K562 (cell line): Measurements from ENCODE around the gene RUVBL2. TPM values are rescaled to one million over a fixed set of nuclear protein-coding genes. Genes with fewer than 3 reads are reported as not detected.

Experiments
- ATF7 ChIP-seq: fragments of 450-650 bp; IDR thresholded peaks from 2 replicates; pipeline ENCODE4 v1.7.1; 2014; ENCODE audit warnings: mild to moderate bottlenecking, moderate library complexity
- CCAR2 ChIP-seq: fragments of 200-400 bp; formaldehyde crosslinking; IDR thresholded peaks from 2 replicates; pipeline ENCODE4 v1.6.1; 2017; ENCODE audit warnings: mild to moderate bottlenecking, low read depth, low read length
- FIP1L1 ChIP-seq: fragments of 200-400 bp; formaldehyde crosslinking; IDR thresholded peaks from 2 replicates; pipeline ENCODE4 v1.6.1; 2018; ENCODE audit warnings: mild to moderate bottlenecking, low read depth, low read length; ENCODE audit not compliant: poor library complexity, severe bottlenecking
- PTRF ChIP-seq: fragments of 450-650 bp; IDR thresholded peaks from 2 replicates; pipeline ENCODE4 v1.6.1; 2016; ENCODE audit warnings: mild to moderate bottlenecking, missing genetic modification characterization, missing compliant biosample characterization
- ZEB2 ChIP-seq: fragments of 450-650 bp; IDR thresholded peaks from 2 replicates; pipeline ENCODE4 v1.6.1; 2016
- ZNF445 ChIP-seq: fragments of 250-450 bp; sonication (Bioruptor Pico); IDR thresholded peaks from 2 replicates; pipeline ENCODE4 v1.4.0; 2020; ENCODE audit warnings: low read depth, mild to moderate bottlenecking, moderate library complexity
- ZNF830 ChIP-seq: fragments of 250-450 bp; sonication (Bioruptor Pico); IDR thresholded peaks from 2 replicates; pipeline ENCODE4 v1.5.0; 2021; ENCODE audit warnings: mild to moderate bottlenecking
- polyA plus RNA-seq, 8 experiments: library from polyadenylated mRNA; depleted of rRNA in 4 of 8; stranded (reverse) in 5 of 8; unstranded in 3 of 8; fragments of >200 nt; fragmentation: Nextera tagmentation in 2 of 8; fragmentation: Illumina TruSeq in 1 of 8; extraction: Ambion mirVana in 2 of 8; extraction: Trizol in 1 of 8; gene quantifications; 2 replicates each; pipeline versions ENCODE4 v1.2.1 to v1.2.3, GENCODE V29; 2011 to 2014; ENCODE audit warnings: inconsistent platforms in 1 of 8, missing spikeins in 1 of 8
- total RNA-seq, 7 experiments: library from RNA; depleted of rRNA in 6 of 7; stranded (reverse); fragments of >200 nt in 6 of 7; fragmentation: Illumina TruSeq in 2 of 7; extraction: Trizol in 2 of 7; gene quantifications; 2 replicates each; pipeline versions ENCODE4 v1.2.1 to v1.2.3, GENCODE V29; 2011 to 2021; ENCODE audit warnings: low replicate concordance in 1 of 7
- TF ChIP-seq, protein P1 (sequence below): fragments of 450-650 bp; formaldehyde crosslinking; IDR thresholded peaks from 2 replicates; pipeline ENCODE4 v1.4.0; 2022; ENCODE audit warnings: missing genetic modification characterization
- TF ChIP-seq, protein P2 (sequence below): fragments of 200-600 bp; sonication (generic); IDR thresholded peaks from one replicate; pipeline ENCODE4 v1.6.1; 2012; ENCODE audit warnings: mild to moderate bottlenecking, low read depth, low read length, inconsistent platforms
- TF ChIP-seq, protein P3 (sequence below): IDR thresholded peaks from 2 replicates; pipeline ENCODE4 v1.6.1; 2014; ENCODE audit warnings: antibody characterized with exemption
- TF ChIP-seq, protein P4 (sequence below): sonication (generic); formaldehyde crosslinking; IDR thresholded peaks from 2 replicates; pipeline ENCODE4 v1.8.0; 2022; ENCODE audit warnings: missing genetic modification reagents, mild to moderate bottlenecking, borderline replicate concordance

RUVBL2 gene
- total and polyA plus RNA-seq, 9 of the 15 experiments (the other 6 are each of a cell fraction or from before 2014, with no cell fraction given): 71.4 to 453 (median 237) TPM

DNA sequence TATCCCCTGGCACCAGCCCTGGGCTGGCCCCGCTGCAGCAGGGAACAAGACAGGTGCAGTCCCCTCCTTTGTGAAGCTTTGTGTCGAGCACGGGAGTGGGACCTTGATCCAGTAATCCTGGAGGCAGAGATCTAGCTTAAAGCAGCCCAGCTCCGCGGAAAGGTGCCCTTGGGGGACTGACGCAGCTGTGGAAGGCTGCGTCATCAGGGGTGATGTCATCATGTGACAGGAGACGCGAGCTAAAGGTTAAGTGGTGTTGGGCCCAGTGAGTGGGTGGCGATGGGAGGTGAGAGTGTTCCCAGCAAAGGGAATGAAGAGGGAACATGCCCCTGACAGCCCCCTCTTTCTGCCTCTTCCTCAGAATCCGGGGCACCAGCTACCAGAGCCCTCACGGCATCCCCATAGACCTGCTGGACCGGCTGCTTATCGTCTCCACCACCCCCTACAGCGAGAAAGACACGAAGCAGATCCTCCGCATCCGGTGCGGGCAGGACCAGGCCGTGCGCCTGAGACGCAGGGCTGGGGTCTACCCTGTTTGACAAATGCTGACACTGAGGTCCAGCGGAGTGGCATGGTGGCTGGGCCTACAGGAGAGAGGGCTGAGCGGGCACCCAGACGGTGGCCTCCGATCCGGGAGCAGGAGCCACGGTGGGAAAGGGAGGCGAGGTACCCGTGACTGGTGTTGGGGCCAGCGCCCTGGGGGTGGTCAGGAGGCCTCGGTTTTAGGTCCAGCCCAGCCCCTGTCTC, 20.6 kb downstream of the RUVBL2 start (continued):
- TF ChIP-seq PTRF (no peak), ZNF830 (CRISPR knock-in tag) (no peak), ZEB2 (no peak), FIP1L1 (no peak), CCAR2 (no peak), ATF7 (peak; percentile 89), ZNF445 (CRISPR knock-in tag) (no peak)
- TF ChIP-seq, protein P1, sequence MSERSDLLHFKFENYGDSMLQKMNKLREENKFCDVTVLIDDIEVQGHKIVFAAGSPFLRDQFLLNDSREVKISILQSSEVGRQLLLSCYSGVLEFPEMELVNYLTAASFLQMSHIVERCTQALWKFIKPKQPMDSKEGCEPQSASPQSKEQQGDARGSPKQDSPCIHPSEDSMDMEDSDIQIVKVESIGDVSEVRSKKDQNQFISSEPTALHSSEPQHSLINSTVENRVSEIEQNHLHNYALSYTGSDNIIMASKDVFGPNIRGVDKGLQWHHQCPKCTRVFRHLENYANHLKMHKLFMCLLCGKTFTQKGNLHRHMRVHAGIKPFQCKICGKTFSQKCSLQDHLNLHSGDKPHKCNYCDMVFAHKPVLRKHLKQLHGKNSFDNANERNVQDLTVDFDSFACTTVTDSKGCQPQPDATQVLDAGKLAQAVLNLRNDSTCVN (CRISPR knock-in tag): no peak
- TF ChIP-seq, protein P2, sequence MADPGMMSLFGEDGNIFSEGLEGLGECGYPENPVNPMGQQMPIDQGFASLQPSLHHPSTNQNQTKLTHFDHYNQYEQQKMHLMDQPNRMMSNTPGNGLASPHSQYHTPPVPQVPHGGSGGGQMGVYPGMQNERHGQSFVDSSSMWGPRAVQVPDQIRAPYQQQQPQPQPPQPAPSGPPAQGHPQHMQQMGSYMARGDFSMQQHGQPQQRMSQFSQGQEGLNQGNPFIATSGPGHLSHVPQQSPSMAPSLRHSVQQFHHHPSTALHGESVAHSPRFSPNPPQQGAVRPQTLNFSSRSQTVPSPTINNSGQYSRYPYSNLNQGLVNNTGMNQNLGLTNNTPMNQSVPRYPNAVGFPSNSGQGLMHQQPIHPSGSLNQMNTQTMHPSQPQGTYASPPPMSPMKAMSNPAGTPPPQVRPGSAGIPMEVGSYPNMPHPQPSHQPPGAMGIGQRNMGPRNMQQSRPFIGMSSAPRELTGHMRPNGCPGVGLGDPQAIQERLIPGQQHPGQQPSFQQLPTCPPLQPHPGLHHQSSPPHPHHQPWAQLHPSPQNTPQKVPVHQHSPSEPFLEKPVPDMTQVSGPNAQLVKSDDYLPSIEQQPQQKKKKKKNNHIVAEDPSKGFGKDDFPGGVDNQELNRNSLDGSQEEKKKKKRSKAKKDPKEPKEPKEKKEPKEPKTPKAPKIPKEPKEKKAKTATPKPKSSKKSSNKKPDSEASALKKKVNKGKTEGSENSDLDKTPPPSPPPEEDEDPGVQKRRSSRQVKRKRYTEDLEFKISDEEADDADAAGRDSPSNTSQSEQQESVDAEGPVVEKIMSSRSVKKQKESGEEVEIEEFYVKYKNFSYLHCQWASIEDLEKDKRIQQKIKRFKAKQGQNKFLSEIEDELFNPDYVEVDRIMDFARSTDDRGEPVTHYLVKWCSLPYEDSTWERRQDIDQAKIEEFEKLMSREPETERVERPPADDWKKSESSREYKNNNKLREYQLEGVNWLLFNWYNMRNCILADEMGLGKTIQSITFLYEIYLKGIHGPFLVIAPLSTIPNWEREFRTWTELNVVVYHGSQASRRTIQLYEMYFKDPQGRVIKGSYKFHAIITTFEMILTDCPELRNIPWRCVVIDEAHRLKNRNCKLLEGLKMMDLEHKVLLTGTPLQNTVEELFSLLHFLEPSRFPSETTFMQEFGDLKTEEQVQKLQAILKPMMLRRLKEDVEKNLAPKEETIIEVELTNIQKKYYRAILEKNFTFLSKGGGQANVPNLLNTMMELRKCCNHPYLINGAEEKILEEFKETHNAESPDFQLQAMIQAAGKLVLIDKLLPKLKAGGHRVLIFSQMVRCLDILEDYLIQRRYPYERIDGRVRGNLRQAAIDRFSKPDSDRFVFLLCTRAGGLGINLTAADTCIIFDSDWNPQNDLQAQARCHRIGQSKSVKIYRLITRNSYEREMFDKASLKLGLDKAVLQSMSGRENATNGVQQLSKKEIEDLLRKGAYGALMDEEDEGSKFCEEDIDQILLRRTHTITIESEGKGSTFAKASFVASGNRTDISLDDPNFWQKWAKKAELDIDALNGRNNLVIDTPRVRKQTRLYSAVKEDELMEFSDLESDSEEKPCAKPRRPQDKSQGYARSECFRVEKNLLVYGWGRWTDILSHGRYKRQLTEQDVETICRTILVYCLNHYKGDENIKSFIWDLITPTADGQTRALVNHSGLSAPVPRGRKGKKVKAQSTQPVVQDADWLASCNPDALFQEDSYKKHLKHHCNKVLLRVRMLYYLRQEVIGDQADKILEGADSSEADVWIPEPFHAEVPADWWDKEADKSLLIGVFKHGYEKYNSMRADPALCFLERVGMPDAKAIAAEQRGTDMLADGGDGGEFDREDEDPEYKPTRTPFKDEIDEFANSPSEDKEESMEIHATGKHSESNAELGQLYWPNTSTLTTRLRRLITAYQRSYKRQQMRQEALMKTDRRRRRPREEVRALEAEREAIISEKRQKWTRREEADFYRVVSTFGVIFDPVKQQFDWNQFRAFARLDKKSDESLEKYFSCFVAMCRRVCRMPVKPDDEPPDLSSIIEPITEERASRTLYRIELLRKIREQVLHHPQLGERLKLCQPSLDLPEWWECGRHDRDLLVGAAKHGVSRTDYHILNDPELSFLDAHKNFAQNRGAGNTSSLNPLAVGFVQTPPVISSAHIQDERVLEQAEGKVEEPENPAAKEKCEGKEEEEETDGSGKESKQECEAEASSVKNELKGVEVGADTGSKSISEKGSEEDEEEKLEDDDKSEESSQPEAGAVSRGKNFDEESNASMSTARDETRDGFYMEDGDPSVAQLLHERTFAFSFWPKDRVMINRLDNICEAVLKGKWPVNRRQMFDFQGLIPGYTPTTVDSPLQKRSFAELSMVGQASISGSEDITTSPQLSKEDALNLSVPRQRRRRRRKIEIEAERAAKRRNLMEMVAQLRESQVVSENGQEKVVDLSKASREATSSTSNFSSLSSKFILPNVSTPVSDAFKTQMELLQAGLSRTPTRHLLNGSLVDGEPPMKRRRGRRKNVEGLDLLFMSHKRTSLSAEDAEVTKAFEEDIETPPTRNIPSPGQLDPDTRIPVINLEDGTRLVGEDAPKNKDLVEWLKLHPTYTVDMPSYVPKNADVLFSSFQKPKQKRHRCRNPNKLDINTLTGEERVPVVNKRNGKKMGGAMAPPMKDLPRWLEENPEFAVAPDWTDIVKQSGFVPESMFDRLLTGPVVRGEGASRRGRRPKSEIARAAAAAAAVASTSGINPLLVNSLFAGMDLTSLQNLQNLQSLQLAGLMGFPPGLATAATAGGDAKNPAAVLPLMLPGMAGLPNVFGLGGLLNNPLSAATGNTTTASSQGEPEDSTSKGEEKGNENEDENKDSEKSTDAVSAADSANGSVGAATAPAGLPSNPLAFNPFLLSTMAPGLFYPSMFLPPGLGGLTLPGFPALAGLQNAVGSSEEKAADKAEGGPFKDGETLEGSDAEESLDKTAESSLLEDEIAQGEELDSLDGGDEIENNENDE: no peak
- TF ChIP-seq, protein P3, sequence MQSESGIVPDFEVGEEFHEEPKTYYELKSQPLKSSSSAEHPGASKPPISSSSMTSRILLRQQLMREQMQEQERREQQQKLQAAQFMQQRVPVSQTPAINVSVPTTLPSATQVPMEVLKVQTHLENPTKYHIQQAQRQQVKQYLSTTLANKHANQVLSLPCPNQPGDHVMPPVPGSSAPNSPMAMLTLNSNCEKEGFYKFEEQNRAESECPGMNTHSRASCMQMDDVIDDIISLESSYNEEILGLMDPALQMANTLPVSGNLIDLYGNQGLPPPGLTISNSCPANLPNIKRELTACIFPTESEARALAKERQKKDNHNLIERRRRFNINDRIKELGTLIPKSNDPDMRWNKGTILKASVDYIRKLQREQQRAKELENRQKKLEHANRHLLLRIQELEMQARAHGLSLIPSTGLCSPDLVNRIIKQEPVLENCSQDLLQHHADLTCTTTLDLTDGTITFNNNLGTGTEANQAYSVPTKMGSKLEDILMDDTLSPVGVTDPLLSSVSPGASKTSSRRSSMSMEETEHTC: no peak
- TF ChIP-seq, protein P4, sequence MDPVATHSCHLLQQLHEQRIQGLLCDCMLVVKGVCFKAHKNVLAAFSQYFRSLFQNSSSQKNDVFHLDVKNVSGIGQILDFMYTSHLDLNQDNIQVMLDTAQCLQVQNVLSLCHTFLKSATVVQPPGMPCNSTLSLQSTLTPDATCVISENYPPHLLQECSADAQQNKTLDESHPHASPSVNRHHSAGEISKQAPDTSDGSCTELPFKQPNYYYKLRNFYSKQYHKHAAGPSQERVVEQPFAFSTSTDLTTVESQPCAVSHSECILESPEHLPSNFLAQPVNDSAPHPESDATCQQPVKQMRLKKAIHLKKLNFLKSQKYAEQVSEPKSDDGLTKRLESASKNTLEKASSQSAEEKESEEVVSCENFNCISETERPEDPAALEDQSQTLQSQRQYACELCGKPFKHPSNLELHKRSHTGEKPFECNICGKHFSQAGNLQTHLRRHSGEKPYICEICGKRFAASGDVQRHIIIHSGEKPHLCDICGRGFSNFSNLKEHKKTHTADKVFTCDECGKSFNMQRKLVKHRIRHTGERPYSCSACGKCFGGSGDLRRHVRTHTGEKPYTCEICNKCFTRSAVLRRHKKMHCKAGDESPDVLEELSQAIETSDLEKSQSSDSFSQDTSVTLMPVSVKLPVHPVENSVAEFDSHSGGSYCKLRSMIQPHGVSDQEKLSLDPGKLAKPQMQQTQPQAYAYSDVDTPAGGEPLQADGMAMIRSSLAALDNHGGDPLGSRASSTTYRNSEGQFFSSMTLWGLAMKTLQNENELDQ (CRISPR knock-in tag): no peak
